Measurements from ENCODE around the gene PLCG2.
"Not testable (repeated sequence)": the region's sequence is repeated elsewhere in the genome, so short reads cannot be mapped to it uniquely, and the experiment has no call there.

The PLCG2 gene

DNA sequence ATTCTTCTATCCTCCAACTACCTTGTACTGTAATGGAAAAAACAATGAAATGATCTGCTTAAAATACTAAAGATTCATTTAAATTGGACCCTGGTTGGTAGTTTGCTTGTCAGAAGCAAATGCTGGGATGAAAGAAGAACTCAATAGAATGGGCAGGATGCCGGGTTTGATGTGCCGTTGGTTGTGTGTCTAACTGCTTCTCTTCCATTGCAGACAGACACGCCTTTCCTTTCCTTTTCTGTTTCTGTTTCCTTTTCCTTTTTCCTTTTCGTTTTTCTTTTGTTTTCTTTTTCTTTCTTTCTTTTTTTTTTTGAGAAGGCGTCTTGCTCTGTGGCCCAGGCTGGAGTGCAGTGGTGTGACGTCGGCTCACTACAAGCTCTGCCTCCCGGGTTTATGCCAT, 64.6 kb downstream of the PLCG2 start:
- DNase-seq (ENCODE audit: low spot score) = no peak

DNA sequence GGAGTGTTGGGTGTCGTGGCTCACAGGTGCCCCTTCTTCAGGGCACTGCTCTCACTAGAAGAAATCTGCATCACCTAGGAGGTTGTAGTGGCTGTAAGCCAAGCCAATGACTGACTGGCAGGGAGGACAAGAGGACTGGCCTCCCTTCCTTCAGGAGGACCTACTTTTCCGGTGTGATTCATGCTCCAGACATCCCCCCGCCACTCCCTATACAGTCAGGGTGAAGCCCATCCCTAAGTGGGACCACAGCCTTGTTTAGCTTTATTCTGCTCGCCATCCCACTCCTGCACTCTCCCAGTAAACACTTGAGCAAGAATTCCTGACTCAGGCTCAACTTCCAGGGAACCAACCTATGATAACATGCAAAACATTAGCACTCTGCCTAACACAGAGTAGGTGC, 67.0 kb downstream of the PLCG2 start:
- DNase-seq (ENCODE audit: low spot score) = no peak

DNA sequence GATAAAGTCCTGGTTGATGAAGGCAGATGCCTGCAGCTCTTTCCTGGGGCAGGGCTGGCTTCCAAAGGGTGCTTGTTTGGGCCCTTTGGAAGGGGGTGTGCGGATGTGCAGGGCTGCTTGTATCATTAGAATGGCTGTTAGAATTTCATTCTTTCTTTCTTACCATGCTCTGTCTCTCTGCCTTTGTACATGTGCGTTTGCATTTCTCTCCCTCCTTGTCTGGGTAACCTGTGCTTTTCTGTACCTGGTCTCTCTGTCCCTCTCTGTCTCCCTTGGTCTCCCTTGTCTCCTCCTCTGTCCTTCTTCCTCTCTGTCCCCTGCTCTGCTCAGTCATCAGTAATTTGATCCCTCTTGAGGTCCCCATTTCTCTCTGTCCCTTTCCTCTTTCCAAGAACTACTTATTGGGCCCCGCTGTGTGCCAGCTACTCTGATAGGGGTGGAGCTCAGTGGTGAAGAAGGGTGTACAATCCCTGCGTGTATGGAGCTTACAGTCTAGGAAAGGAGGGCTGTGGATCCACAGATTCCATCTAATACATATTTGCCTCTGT, 69.3 kb downstream of the PLCG2 start:
- no peak for DNase-seq (ENCODE audit: low spot score)

DNA sequence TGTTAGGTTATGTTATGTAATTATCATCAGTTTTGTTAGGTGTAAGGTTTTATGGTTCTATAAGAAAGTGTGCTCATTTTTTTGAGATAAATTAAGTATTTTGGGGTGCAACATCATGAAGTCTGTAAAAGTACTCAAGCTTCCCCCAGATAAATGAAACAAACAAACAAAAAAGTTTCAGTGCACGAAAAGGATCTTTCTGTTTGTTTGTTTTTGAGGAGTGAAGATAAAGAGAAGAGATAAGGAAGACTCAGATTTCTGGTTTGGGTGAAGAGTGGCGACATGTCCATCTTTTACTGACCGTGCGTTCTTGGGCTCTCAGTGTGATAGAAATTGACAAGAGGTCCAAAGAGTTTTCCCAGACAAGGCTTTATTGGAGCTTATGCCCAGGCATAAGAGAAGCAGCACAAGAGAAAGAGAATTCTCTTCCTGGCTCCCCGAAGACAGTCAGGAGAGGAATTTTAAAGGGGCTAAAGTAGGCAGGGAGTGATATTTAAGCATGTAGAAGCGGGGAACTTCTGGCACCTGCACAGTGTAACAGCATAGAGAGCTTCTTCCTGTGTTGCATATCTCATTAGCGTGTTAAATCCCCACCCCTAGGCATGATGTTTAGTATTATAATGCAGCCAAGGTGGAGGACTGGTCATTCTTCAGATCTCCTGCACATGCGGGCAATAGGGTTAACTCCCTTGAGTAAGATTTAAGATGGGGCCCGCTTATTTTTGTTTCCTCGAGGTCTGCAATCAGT, 71.3 kb downstream of the PLCG2 start:
- DNase-seq (ENCODE audit: low spot score) = no peak

DNA sequence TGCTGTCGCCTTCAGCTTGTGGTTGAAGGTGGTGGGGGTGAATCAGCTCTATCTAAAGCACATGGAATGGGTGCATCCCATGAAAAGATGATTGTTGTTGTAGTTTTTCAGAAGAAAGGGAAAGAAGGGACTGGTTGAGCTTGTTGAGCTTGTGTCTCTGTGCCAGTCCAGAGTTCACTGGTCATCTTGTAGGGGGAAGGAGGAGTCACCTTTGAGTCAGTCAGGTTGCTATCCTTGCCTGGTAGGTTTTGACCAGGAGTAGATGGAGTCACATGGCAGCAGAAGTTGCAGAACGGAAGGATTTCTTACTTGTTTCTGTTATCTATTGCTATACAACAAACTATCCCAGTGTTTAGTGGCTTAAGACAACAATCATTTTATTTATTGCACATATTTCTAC, 73.3 kb downstream of the PLCG2 start:
- DNase-seq (ENCODE audit: low spot score) = no peak

DNA sequence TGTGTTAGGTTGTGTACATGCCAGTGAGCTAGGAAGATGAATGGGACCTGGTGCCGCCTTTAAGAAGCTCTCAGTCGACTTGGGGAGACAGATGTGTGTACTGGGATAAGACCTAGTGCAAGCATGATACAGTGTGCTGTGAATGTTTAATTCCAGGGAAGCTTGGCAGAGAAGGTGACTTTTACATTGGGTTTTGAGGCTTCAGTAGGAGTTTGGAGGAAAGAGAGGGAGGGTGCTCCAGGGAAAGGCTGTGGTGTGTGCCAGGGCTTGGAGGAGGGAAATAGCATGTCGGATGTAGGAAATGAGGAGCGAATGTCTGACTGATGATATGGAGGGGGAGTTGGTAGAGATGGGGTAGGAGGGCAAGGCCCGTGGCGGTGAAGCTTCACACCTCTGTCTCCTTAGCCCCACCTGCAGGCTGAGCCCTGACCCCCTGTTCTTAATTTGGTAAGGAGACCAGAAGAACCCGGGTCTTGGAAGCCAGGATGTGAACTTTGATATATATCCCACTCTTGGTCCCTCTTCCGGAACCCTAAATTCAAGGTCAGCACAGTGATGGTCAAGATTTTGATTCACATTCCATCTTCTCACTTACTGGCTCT, 76.6 kb downstream of the PLCG2 start:
- no peak for DNase-seq (ENCODE audit: low spot score)

DNA sequence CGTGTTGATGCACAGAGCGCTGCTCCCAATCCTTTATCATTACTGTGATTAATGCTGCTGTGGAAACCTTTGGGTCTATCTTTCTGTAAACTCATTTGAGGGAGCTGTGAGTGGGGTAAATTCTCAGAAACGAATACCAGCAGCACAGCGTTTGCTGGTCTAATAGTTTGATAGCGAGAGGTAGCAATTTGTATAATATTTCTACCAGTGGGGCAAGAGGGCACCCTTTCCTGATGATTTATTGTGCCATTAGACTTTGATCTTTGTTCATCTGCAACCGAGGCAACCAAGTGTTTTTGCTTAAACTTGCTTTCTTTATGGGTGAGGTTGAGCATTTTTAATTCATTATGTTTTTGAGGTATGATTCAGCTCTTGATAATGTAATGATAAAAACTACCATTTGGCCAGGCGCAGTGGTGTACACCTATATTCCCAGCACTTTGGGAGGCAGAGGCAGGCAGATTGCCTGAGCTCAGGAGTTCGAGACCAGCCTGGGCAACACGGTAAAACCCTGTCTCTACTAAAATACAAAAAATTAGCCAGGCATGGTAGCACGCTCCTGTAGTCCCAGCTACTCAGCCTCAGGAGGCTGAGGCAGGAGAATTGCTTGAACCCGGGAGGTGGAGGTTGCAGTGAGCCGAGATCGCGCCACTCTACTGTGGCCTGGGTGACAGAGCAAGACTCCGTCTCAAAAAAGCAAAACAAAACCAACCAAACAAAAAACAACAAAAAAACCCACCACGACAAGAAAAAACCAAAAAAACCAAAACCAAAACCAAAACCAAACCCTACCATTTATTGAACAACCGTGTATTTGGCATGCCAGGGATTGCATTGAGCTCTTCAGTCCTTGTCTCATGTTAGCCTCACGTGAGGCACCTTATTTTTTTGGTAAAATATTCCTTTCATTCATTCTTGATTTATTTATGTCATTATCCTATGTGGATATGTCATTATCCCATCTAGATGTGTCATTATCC, 81.5 kb downstream of the PLCG2 start:
- no peak for DNase-seq (ENCODE audit: low spot score)

DNA sequence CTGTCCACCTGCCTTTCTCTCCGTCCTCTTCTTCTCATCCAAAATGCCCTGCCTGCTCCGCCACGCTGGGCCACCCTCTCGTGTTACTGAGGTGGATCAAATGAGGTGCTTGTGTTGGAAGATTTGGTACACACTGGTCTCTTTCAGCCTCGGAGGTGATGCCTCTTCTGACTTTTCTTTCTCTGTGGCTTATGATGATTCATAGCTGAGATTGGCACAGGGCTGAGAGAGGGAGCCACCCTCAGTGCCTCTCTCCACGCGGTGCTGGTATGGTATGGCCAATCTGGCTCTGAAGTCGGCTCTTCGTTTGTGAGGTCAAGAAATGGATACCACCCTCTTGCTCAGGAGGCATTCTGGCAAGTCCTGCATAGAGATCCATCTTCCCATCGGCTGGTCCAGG, 82.4 kb downstream of the PLCG2 start:
- DNase-seq (ENCODE audit: low spot score) = no peak

DNA sequence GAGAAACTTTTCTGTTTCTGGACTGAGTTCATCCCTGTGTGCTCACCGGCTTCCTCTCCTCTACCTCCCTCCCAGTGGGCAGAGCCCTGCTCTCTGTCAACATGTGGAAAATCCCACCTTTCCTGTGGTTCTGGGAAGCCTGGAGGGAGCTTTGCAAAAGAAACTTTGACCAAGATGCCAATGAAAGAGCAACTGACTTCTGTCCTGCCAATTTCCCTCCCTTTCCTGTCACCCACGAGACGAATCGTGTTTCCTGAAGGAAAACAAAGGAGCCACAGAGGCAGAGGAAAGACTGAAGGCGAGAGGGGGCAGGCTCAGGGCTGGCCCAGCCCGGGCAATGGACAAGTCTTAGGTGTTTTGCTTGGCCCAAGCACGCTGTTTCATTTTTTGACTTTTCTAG, 82.8 kb downstream of the PLCG2 start:
- no peak for DNase-seq (ENCODE audit: low spot score)

DNA sequence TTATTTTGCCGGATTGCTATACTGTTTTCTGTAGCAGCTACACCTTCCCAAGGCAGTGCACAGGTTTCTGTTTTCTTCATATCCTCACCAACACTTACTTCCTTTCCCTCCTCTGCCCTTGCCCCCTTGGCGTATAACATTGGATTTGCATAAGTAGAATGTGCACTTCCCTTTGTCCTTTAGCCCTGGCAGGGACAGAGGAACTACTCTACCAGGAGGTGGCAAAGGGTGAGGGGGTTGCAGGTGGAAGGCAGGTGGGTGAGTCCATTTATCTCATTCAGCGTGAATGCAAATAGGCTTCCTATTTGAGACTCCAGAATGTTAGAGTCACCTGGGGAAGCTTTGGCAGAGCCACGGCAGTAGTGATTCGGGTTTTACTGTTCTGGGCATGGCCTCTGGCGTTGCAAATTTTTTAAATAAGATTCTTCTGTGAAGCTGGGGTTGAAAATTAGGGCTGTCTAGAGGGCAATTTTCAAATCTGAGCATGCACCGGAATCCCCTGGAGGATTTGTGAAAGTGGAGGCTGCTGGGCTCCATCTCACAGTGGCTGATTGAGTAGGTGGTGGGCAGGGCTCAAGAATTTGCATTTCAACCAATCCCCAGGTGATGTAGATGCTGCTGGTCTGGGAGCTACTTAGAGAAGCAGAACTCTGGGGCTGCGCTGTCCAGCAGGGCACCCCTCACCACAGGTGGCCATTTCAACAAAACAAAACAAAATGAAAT, 84.7 kb downstream of the PLCG2 start:
- no peak for DNase-seq (ENCODE audit: low spot score)

DNA sequence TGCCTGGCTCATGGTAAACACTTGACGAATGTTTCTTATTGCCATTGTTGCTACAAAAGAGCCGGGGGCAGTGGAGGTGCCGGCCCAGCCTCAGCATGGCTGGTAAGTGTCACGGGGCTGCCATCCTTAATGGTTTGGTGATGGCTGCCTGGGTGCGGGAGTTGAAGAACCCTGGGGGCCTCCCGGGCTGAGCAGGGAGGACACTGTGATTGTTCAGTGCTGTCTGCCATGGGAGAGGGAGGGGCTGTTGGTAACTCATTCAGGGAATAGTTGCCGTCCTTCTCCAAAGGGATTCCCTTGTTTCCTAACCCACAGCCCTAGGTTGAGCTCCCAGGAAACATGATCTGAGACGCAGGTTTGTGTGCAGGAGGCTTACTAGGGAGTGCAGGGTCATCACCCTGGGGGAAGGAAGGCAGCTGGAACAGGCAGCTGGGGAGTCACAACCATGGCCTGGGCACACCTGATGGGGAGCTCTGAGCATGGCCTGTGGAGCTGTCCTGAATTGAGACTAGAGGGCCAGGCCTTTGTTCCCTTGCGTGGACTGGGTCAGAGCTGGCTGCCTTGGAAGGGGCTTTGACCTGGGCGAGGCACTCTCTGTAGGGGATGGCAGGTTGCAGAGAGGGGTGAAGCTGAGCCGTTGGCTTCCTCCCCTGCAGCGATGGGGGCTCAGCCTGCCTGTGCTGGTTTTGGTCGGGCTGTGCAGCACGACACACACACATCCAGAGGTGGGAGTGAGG, 85.7 kb downstream of the PLCG2 start:
- DNase-seq (ENCODE audit: low spot score) = no peak

DNA sequence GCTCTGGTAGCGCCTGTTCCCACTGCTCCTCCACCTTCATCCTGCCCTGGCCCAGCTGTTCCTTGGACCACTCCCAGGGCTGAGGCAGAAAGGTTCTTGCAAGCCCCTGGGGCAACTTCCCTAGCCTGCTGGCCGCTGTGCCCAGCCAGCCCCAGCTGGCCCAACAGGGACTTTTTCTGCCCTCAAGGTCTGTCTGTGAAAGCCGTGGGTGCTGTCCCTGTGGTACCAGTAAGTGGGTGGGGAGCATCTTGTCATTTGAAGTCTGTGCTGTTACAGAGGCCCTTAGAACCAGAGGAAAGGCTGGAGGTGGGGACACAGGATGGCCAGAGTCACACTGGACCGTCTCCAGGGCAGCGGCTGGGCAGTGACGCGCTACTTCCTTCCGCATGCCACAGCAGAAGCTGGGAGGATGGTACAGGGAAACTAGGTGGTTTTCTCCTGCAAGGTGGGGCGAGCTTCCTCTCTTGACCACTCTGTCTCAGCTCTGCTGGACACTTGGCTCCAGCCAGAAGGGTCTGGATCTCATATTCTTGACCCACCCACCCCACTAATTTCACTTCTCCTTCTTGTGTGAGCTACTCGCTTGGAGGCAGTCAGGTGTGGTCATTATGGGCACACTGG, 87.8 kb downstream of the PLCG2 start:
- no peak for DNase-seq (ENCODE audit: low spot score)

DNA sequence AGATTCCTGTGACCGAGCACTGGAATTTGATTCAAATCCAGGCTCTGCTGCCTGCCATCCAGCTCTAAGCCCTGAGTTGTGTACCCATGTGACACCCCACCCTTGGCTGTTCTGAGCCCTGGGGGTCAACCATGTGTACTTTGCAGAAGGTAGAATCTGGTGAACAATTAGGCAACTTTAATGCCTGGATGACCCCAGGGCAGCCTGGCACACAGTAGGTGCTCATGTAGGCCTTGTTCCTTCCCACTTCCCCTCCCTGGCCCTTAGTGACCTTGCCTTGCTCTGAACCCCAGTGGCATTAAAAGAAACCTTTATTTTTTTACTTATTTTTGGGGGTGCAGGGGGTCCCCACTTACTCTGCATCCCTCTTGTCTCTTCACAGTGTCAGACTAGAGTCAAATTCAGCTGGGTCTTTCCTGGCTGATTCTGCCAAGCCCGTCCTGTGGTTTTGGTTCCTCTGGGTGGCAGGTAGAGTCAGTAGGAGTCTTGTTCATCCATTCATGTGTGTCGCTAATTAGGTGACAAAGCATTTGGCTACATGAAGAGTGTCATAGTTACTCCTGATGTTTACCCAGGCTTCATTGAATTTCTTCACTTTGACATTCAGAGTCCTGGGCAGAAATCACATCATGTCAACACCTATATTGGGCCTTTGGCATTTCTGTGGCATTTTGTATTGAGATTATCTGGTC, 89.1 kb downstream of the PLCG2 start:
- DNase-seq (ENCODE audit: low spot score) = no peak

DNA sequence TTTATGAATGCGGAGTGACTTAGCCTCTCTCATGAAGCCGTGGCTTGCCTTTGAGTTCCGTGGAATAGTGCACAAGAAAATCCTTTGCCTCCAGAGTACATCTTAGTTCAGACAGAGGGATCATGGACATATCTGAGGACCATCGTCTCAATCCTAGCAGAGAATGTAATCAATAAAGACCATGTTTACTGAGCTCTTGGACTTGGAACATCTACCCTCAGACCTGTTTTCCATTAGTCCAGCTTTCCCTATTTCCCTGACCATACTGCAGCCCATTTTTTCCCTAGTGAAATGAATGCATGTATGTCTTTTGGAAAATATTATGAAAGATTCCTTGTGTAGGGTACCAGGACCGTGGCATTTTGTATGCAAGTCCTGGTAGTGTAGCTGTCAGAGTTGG, 90.2 kb downstream of the PLCG2 start:
- no peak for DNase-seq (ENCODE audit: low spot score)

DNA sequence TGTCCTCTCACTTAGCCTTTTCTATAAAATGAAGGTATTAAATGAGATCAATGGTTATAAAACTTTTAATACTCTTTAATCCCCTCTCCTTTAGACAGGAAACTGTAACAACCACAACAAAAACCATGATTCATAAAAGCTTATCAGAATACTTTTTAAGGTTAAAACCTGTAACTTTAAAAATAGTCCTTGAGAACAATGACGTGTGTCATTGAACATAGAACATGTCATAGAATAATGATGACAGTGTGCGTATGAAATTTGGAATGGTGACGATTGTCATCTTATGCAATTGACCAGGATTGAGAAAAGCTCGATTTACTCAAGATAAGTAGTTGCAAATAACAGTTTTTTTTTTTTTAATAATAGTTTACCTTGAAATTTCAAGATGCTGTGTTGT, 94.1 kb downstream of the PLCG2 start:
- DNase-seq (ENCODE audit: low spot score) = no peak

DNA sequence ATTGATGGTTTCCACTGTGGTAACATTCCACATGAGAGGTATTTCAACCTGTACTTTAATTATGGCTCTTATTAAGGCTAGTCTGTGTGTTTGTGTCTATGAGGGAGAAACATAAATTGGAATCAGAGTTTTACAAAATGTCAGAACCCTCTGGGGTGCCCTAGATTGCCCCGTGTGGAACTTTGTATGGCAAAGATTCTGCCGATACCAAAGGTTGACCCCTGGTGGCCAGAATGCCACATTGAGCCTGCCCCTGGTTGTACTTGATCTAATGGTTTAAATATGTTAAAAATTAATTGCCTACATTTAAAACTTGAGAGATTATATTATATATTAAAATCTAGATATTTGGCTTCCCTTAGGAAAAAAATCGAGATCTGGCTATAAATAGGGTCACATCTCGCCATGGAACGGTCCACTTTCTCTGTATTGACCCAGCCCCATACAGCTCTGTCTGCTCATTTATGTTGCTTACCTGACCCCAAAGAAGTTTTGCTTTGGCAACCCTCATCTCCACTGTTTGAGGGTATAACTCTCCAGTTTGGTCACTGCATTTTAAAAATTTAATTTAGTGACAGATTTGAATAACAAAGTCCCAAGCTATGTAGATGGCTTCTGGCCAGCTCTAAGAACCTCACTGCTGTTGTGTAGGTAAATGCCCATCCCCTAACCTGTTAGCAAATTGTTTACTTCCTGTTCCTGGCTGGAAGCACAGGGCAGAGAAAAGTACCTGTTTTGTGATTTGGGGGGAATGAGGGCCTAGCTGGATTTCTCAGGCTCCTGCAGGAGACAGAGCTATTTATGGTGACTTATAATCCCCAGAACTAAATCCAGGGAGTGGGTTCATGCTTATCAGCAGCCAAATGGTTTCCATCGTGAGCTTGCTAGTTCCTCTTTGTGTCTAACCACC, 95.0 kb downstream of the PLCG2 start:
- DNase-seq (ENCODE audit: low spot score) = peak; percentile 64

DNA sequence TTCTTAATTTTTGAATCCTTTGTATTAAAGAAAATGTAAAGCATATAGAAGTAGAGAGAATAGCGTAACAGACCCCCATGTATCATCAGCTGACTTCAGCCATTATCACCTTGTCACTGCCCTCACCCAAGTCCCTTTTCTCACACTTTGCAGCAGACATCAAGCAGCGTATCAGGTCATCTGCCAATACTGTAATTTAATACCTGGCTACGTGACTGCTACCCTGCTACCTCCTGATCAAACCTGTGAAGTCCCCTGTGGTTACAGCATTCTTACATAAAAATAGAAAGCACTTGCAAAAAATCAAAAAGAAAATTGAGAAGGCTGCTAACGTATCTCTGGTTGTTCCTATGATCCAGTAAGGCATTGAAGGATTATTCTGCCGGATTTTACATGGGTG, 96.4 kb downstream of the PLCG2 start:
- DNase-seq (ENCODE audit: low spot score) = no peak

DNA sequence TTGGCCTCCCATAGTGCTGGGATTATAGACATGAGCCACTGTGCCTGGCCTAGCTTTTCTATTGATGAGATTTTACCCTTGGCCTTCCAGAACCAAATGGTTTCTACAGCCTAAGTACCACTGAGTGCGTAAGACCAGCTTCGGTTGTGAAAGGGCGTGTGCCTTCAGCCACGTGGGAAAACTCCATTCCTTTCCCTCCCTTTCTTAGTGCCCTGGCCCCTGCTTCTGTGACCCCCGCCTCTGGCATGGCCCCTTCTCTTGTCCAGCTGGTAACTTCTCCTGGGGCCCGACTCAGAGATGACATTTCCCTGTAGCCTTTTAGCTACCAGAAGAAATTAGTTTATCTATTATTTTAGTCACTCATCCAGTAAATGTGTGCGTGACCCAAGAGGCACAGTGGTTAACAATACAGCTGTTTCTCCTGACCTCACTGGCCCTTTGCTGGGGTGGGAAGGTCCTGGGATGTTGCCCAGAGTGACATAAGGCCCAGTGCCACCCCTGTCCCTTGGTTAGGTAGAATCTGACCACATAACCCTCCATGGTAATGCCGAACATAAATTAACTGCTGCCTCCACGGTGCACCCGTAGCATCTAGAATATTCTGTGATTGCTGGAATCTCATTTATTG, 97.3 kb downstream of the PLCG2 start:
- no peak for DNase-seq (ENCODE audit: low spot score)

DNA sequence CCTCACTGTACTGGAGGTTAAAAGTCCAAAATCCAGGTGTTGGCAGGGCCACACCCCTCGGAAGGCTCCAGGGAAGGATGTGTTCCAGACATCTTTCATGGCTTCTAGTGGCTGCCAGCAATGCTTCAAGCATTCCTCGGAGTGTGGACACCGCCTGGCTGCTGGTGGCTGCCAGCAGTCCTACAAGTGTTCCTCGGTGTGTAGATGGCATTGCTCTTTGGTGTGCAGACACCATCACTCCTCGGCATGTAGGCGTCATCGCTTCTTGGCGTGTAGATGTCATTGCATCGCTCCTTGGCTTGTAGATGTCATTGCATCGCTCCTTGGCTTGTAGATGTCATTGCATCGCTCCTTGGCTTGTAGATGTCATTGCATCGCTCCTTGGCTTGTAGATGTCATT, 98.4 kb downstream of the PLCG2 start:
- not testable (repeated sequence) for DNase-seq (ENCODE audit: low spot score)

All from HuH-7.5 (cell line).